ENCODE results near the gene TFF3.

Gene TFF3, protein sequence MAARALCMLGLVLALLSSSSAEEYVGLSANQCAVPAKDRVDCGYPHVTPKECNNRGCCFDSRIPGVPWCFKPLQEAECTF

DNA sequence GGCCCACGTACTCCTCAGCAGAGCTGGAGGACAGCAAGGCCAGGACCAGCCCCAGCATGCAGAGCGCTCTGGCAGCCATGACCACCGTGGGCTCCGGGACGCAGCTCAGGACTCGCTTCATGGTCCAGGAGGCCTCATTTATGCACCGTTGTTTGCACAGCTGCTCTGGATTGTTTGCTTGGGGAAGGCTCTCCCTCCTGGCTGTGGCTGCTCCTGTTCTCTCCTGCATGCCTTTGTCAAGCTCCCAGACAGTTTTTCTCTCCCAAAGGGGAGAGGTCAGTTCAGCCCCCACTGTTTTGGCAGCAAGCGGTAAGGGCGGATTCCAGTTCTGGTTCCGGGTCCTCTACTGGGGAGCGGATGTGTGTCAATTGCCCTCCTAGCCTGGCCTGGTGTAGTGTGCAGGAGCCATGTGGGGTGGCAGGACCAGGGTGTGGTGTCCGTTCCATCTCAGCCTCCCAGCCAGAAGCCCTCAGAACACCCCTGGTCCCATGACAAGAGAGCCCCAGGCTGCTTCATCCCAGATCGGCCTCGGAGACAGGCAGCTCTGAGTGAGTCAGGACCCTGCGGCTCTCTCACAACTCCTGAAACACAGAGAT is at the start of gene TFF3:
TSS of gene TFF3 (minus strand) at position 114 of the 596 bp plus-strand sequence. CDS start at position 79, 35 bp downstream.
- peak; percentile 89 for DNase-seq

DNA sequence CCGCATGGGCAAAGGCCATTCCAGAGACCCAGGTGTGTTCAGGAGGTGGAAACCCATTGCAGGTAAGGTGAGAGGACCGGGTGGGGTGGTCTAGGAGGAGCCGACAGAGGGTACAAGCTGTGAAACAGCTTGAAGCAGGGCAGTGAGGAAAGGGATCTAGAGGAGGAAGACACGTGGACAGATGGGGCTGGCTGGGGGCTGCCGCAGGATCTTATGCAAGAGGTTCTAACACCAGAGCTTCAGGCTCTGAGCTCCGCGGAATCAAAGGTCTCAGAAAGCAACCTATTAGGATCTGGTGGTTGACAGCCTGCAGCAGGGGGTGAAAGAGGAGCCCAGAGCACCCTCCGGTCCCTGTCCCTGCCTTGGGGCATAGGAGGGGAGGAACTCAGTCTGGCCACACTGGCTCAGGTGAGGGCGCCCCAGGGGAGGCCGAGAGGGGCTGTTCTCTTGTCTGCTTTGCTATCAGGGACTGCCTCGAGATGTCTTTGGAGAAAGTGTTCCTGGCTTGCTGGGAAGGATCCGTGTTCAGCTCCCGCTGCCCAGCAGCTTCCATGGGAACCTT is 49.2 kb upstream of the TFF3 start:
- DNase-seq, result no peak

DNA sequence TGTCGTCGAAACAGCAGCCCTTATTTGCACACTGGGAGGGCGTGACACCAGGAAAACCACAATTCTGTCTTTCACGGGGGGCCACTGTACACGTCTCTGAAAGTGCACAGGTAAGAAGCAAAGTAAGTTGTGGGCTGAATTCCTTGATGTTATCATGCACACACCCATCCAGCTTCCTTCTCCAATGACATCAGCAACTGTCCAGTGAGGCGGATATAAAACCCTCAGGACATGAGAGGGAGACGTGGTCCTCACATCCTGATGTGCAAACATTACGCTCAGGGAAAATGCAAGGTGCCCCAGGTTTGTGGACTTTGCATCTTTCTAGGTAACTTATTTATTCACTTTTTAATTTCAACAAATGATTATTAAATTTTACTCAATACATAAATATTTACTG is 48.1 kb upstream of the TFF3 start:
- DNase-seq, result no peak

DNA sequence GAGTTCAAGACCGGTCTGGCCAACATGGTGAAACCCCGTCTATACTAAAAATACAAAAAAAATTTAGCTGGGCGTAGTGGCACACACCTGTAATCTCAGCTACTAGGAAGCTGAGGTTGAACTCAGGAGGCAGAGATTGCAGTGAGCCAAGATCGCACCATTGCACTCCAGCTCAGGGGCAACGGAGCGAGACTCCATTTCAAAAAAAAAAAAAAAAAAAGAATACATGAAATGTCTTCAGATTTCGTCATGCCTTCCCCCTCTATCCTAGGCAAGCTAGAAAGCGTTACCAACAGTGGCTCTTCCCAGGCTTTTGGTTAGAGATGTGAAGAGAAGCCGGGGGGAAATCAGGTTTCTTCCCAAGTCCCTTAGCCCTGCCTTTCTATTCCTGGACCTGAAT is 47.5 kb upstream of the TFF3 start:
- no peak for DNase-seq

DNA sequence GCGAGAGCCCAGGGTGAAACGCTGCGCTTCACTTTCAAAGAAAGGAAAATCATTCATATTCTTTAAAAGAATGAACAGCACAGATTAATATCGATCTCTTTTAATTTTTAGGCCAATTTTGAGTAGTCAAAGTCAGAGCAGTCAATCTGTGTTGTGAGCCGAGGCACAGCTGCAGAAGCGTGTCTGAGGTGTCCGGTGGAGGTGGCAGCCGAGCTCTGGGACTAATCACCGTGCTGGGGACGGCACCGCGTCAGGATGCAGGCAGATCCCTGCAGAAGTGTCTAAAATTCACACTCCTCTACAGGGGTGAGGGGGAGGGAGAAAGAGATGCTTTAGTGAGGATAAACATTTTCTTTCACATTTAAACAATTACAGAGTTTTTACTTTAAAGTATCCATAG is 47.0 kb upstream of the TFF3 start:
- DNase-seq, result no peak

DNA sequence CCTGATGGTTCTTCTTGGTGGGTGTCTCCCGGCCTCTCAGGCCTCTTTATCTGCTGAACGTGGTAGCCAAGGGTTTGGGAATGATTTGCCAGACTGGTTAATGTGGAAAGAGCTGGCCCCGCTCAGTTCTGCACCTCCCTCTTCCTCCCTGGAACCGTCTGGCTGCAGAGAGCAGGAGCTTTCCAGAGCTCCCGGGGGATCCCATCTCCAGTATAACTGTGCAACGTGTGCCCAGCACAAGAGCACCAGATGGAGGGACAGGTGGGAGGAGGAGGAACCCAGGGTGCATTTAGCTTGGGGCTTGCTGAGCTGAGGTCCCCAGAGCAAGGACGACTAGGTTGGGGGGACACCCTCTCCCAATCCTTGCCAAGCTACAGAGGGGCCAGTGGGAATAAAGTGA is 46.1 kb upstream of the TFF3 start:
- no peak for DNase-seq

DNA sequence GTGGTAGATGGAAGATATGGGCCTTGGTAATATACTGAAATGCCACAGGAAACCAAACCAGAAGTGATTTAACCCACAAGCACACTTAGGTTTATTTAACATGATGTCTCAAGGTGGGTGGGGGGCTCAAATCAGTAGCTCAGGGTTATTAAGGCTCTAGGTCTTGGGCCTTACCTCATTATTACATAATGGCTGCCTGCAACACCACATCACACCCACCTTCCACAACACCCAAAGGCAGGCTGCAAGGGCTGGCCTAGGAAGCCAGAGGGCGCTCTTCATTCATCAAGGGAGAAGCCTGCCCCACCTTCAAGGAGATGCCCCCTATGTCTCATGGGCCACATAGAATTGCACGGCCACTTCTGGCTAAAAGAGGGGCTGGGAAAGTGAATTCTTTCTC is 45.1 kb upstream of the TFF3 start:
- DNase-seq, result no peak

DNA sequence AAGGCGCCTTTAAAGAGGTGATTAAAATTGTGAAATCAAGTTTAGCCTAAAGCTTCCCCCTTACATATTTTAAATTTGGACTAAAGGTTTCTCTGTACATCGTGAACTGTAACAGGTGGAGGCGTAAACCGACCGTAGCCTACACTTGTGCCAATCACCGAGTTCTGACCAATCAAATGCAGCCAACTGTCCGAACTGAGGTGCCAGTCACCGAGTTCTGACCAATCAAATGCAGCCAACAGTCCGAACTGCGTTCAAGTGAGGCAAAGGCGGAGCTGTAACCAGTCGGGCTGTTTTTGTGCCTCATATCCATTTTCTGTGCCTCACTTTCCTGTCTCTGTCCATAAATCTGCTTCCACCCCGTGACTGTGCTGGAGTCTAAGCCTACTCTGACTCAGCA is 43.7 kb upstream of the TFF3 start:
- DNase-seq, result no peak

DNA sequence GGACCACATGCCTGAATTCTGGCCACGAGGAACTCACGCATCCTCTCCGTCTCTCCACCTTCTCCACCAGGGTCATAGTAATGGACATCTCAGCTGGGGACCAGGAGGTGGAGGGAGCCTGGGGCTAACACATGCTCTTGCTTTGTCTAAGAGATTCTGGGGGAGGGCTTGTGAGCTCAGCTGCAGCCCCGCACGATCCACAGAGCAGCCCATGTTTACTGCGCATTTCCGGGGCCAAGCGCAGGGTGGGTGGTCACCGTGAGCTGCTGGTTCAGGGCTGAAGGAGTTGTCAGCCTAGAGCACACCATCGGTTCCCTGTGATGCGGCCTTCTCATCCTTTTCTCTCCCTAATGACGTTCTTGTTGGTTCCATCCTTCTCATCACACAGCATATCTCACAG is 43.1 kb upstream of the TFF3 start:
- no peak for DNase-seq

DNA sequence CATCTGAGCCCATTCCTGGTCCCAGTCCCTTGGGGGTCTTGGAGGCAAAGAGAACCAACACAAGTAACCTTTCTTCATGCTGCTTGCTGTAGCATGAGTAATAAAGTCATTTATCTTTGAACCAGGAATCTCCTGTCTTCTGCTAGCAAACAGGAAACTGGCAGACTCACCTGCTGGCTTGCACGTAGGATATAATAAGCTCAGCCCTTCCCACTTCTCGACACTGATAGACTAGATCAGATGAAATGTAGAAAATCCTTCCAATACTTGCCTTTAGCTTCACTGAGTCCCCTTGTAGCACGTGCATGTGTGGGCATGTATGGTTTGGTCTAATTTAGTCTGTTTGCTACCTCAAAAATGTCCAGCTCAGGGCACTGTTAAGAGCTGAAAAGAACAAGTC is 42.1 kb upstream of the TFF3 start:
- no peak for DNase-seq

DNA sequence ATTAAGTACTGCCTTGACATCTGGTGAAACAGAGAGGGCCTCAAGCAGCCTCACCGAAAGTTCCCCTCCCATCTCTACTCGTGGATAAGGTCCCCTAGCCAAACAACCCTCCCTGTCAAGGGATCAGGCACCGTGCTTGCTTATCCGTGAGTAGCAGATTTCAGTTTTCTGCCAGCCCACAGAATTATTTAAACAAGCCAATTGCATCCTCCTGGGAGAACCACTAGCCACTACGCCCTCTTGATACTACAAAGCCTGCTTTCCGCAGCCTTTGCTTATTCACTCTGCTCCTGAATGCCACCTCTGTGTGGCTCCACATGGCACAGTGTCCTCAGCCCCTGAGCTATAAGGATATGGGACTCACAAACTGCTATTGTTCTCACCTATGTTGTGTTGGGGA is 41.4 kb upstream of the TFF3 start:
- DNase-seq, result no peak

DNA sequence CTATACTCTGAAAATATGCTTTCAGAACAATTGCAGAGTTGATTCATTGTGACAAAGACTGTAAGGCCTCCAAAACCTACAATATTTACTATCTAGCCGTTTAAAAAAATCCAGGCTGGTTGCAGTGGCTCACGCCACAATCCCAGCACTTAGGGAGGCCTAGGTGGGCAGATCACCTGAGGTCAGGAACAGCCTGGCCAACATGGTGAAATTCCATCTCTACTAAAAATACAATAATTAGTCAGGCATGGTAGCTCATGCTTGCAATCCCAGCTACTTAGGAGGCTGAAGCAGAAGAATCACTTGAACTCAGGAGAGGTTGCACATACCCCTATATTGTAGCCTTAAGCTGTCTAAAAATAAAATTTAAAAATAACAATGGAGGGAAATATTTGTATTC is 40.8 kb upstream of the TFF3 start:
- no peak for DNase-seq

DNA sequence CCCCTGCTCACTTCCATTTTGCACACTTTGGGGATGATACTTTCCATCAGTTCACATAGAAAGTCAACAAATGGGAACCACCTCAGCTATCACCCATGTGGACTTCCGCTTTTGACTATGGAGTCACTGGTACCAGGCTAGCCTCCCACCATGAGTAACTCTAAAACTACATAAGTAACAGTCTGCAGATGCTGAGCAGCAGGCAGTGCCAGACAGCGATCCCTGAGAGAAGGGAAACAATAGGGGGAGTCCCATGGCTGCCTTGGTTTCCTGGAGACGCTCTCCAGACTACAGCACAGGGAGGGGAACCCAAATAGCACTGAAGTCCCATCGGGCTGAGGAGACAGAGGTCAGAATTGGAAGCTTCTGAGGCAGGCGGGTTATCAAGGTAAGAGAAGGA is 38.4 kb upstream of the TFF3 start:
- no peak for DNase-seq

DNA sequence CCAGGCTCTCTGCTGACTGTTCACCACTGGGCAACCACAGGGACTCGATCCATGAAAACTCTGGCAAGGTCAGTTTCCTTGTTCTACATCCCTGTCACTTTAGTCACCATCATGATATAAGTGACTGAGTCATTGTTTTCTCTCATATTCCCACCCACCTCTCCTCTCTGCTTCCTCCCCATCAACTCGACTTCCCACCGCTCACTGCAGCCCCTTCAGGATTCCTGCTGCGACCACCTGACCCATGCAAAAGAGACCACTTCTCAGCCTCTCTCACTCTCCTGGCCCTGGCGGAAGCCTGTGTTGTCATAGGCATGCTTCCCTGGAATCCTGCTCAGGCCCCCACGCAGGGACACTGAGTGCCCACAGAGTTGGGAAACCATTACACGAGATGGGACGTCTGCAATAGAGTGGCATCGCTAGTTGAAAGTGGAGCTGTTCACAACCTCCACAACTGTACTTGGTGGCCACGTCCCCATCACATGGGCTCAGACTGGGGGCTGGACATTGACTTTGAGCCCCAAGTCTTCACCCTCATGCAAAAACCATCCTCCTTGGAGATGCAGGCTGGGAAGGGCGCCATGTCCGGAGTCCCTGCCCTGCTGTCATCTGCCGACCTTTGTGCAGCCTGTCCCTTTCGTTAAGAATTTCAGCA is 37.4 kb upstream of the TFF3 start:
- no peak for DNase-seq

DNA sequence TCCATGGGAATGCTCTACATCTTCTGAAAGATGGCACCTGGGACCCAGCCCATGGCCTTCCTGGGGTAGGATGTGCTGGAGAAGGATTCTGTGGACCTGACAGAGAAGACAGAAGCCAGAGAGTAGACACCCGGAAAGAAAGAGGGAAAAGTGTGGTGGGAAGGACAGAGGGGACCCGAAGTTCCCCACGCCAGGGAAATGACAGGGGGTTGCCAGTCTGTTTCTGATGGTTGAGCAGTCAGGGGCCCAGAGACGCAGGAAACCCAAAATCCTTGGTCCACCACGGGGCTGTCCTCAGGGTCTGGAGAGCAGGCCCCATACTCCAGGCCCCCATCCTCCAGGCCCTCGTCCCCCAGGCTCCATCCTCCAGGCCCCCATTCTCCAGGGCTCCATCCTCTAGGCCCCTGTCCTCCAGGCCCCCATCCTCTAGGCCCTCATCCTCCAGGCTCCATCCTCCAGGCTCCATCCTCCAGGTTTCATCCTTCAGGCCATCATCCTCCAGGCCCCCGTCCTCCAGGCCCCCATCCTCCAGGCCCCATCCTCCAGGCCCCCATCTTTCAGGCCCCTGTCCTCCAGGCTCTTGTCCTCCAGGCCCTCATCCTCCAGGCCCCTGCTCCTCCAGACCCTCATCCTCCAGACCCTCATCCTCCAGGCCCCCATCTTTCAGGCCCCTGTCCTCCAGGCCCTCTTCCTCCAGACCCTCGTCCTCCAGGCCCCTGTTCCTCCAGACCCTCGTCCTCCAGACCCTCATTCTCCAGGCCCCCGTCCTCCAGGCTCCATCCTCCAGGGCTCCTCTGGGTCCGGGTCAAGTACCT is 36.6 kb upstream of the TFF3 start:
- no peak for DNase-seq

DNA sequence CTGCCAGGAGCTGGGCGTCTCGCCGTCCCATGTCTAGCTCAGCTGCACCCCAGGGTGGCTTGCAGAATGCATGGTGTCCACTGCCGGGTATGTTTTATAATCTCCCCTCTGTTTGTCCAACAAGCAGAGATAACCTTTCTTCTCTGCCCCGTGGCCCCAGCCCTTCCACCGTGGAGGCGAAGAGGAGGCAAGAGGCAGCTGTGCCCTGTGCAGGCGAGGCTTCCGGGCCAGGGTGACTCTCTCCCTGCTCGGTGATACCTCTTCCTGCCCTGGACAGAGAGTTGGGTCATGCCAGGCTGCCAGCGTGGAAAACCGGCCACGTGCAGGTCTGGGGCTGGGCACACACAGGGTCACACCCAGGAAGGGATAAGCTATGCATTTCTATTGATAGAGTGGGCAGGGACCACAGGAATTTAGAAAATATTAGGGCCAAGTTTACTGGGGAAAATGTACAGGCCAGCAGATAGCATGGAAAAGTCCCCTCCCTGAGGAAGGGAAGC is 35.8 kb upstream of the TFF3 start, which contains the start of gene TFF2:
TSS of gene TFF2 (minus strand) at position 68 of the 500 bp plus-strand sequence. CDS start at position 31, 37 bp downstream.
- DNase-seq, result no peak

DNA sequence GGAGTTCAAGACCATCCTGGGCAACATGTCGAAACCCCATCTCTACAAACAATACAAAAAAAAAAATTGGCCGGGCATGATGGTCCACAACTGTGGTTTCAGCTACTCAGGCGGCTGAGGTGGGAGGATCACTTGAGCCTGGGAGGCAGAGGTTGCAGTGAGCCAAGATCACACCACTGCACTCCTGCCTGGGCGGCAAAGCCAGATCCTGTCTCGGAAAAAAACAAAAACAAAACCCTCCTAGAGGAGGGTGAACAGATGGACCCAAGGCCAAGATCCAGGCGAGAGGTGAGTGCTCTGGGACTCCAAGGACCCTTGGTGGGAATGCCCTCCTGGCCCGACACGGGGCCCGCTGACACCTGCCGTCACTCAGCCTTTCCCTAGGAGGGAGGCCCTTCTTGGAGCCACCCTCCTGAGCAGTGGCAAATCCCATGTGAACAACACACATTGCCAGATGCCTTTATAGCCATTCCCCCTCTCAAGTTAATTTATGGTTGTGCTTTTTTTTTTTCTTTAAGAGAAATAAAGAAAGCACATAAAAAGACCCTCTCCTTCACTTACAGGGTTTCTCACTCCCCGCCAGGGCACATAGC is 35.2 kb upstream of the TFF3 start:
- DNase-seq, result no peak

DNA sequence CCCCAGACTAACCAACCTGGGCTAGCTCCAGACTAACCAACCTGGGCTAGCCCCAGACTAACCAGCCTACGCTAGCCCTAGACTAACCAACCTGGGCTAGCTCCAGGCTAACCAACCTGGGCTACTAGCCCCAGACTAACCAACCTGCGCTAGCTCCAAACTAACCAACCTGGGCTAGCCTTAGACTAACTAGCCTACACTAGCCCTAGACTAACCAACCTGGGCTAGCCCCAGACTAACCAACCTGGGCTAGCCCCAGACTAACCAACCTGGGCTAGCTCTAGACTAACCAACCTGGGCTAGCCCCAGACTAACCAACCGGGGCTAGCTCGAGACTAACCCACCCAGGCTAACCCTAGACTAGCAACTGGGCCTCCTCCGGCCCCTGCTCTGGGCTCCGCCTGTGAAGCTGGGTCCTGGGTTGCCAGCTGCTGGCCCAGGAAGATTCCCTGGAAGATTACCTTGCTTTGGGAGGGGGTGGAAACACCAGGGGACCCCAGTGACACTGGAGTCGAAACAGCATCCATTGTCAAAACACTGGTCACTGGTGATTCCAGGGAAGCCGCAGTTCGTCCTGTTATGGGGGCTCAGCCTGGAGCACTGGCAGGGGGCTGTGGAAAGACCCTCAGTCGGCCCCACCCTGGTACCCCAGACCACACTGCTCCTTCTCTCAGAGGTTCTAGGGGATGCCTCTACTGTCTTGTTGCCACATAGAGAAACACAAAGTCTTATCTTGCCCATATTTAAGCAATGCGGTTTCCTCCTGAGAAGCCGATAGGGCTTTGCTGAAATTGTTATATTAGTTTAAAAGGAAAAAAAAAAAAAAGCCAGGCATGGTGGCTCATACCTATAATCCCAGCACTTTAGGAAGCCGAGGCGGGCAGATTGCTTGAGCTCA is 34.5 kb upstream of the TFF3 start:
- no peak for DNase-seq

DNA sequence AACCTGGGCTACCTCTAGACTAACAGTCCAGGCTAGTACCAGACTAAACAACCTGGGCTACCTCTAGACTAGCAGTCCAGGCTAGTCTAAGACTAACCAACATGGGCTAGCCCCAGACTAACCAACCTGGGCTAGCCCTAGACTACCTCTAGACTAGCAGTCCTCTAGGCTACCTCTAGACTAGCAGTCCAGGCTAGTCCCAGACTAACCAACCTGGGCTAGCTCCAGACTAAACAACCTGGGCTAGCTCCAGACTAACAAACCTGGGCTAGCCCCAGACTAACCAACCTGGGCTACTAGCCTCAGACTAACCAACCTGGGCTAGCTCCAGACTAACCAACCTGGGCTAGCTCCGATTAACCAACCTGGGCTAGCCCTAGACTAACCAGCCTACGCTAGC is 33.6 kb upstream of the TFF3 start:
- no peak for DNase-seq

DNA sequence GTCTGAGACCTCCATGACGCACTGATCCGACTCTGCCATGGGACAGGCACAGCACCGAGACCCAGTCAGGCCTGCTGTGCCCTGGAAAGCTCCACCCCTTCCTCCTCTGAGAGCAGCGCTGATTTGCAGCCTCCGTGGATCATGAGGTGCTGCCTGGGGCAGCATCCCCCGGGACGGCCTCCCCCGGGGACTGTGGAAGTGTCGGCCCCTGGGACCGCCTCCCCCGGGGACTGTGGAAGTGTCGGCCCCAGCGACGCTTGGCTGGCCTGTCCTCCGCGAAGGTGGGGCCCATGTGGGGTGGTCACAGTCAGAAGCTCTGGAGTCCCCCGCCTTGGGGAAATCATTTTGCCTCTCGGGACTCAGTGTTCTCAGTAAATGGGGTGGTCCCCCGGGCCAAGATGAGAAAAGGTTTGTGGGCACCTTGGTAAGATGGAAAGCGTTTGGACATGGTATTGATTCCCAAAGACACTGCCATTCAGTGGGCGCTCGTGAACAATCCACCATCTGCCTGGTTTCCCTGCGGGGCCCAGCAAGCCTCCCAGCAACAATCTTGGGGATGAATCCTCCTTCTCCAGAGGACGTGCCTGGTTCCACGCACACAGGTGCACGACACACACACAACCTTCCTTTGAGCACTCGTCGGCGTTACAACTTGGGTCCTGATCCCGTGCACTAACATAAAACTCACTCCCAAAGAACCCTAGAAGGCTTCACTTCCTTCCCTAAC is 32.6 kb upstream of the TFF3 start:
- DNase-seq, result no peak

Data from NCI-H1105 (cell line).